DMS79 (cell line): ENCODE measurements around the gene SLC27A2.

ENCODE experiments used
- DNase-seq: peaks from one replicate; lab custom pipeline; 2025; lab: John Stamatoyannopoulos, UW

The SLC27A2 gene

DNA sequence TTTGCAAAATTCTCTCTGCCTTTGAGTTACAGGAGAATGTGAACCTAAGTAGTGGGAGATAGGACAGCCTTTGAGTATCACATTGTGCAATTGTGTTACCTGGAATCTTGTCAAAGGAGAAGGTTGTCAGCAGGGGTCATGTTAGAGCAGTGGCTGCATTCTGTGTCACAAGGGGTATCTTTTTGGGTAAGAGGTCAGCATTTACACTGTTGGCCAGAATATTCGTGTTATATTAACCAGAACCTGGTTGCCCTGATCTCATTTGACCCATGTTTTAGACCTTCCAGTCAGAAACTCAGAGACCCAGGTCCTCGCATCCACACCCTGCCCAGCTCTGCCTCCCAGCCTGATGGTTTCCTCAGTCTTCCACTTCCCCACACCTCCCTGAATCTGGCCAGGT lies 56.3 kb downstream of the SLC27A2 start:
- no peak for DNase-seq

DNA sequence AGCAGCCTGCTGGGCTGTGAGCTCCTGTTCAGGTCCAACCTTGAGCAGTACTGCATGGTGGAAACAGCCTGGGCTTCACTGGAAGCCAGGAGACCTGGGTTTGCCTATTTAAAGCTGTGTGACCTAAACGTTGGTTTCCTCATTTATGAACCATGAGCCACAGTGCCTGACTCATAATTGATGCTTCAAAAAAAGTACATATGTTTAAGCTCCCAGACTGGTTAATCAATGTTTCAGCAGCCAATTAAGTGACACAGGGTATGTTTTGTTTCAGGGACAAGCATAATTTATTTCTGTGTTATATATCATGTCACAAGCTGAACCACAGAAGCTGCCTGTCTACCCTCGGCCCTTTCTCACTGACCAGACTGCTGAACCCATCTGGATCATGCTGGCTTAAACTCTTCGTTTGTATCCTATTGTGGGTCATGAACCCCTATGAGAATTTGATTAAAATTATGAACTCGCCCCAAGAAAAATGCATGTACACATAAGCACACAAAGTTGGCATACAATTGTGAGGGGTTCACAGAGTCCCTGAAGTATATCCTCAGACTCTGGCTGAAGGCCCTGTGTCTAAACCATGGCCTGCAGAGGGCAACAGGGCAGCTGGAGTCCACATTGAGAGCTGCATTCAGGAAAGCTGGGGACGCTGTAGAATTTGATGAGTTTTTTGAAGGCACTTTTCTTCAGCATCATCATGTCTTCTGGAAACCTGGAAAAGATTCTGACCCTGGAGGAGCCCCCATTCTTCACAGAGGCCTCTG lies 59.9 kb downstream of the SLC27A2 start:
- no peak for DNase-seq

DNA sequence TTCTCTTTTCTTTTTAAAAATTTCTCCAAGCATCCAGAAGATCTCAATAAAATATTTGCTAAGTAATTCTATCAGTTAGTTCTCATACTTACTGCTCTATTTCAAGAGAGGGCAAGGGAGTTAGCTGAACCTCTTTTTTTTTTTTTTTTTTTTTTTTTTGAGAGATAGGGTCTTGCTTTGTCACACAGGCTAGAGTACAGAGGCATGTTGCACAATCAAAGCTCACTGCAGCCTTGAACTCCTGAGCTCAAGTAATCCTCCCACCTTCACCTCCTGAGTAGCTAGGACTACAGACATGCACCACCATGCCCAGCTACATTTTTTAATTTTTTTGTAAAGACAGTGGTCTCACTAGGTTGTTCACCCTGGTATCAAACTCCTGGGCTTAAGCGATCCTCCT lies 62.2 kb downstream of the SLC27A2 start:
- DNase-seq = no peak

DNA sequence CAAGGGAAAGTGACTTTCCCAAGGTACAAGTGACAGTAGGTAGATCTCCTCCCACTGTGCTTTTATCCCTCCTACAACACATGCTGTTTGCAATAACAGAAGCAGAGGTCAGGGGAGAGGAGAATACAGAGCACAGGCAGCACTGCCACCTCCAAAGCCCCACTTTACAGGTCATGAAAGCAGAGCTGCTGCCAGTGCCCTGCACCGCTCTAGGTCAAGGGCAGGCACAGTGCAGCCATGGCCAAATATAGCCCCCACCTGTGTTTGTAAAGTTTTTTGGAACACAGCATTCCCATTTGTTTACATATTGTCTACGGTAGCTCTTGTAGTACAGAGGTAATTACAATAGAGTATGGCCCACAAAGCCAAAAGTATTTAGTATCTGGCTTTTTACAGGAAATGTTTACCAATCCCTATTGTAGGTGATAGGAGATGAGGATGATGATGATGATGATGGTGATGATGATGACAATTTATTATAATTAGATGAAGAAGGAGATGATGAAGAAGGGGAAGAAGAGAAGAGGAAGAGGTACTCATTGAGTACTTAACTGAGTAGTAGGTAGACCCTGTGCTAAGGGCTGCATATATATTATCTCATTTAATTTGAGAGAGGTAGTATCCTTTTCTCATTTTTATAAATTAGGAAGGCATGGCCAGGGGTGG lies 63.1 kb downstream of the SLC27A2 start:
- DNase-seq = no peak

DNA sequence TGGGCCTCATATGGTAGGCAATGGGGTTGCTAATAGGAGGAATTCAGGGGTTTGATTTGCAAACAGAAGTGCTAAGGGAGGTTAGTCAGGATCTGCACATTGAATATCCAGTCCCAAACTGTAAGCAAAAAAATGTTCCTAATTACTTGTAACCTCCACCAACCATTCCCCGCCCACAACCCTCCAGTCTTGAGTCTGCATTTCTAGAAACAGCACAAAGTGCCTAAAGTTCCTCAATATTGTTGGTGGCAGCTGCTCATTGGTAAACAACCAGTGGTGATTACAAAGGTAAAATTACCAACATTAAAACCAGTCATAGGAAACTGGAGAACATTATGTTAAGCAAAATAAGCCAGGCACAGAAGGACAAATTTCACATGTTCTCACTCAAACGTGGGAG lies 64.6 kb downstream of the SLC27A2 start:
- no peak for DNase-seq

DNA sequence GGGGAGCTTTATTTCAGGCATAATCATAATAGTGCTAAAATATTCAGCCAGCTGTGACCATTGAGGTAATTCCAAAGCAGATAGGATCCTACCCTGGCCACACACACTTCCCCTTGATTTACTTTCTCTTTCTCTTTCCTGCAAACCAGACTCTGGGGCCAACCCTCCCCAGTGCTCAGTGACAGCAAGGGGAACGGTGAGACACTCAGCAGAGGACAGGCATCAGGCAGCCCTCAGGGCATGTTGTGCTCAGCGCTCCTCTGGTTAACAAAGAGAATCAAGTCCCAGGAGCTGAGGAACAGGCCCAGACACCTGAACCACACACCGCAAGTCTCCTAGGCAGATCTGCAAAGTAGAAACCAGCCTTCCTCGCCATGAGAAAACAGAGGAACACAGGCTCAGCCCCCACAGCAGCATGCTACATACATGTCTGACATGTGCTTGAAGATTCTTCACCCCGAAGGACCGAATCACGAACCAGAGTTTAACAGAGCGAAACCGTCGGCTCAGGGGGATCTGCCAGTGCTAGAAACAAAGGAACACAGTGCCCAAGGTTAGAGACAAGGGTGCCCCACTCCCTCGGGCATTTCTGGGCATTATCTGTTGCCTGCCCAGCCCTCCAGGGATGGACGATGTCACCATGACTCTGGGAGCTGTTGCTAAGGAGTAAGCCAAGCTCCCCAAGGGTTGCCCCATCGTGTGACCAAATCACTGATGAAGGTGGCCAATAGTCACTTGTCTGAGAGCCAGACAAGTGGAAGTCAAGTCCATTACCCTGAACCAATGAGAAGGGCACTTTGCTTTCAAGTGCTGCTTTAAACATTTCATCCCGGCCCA lies 66.0 kb downstream of the SLC27A2 start:
- peak; percentile 2 for DNase-seq

DNA sequence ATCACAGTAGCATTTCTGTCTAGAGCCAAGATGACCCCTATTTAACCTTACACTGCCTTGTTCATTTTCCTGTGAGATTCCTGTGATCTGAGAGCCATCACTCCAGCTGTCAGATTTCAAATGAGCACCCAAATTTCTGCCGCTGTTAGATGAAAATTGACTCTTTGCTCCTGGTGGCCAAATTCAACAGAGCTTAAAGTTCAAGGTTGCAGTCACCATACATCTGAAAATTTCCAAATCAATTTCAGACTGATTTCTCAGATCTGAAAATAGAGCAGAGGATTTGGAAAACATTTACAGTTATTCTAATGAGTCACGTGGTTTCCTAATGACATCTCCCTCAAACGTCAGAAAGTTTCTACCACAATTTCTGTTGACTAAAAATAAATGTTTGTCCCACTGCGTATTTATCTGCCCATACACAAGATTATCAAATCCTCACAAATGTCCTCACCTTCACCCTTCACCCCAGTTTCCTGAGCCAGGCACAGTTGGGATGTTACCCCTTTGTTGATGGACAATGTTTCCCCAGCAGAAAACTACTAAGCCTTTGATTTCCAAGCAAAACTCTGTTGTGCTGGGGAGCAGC lies 67.1 kb downstream of the SLC27A2 start:
- no peak for DNase-seq

DNA sequence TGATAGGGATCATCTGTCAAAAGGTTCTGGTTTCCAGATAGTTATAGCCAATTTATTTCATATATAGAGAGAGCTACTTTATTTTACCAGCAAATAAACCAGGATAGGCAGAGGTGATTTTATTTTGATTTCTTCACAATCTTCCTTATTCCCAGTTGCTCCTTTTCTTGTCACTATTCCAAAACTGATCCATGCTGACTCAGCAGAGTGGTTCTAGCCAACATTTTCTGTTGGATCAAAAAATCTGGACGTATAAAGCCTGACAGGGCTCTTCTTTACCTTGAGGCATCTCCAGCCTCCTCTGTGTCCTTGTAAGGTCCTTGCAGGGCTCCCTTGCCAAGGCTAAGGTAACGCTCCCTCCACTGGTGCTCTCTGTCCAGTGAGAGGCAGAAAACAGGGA lies 67.7 kb downstream of the SLC27A2 start:
- DNase-seq = no peak

DNA sequence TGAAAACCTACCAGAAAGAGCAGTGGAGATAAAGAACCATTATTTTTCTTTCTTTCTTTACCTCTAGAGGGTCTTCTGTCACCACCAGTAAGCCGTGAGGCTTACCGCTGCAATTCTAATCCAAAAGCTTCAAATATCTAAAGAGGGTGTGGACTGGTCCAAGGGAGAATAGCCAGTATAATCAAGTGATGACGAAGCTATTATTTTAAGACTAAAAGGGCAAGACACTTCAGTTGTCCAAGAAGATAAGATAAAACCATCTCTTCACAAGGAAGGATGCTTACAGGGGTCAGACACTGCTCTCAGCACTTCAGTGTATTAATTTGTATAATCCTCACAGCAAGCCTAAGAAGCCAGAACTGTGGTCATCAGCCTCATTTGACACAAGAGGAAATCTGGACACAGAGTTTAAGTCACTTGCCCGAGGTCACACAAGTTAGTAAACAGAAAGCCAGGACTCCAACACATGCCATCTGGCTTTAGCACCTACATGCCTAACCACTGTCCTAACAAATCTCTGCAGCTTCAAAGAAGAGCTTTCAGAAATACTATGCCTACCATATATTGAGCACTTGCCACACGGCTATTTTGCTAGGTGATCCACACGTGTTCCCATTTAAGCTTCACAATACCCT lies 68.9 kb downstream of the SLC27A2 start:
- DNase-seq = no peak

DNA sequence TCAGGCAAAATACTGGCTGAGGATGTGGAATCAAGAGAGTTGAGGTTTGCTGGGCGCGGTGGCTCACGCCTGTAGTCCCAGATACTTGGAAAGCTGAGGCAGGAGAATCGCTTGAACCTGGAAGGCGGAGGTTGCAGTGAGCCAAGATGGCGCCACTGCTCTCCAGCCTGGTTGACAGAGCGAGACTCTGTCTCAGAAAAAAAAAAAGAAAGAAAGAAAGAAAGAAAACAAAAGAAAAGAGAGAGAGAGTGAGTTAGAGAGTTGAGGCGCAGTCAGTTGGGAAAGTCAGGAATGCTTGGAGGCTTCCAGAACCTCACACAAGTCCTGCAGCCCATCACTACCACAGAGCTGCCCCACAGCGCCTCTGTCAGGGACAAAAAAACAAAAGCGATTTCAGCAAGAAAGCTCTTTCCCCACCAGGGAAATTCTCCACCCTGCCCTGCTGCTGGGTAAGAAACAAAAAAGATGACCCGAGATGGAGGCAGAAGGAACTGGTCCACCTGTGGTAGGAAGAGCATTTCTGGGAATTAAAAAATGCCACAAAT lies 69.7 kb downstream of the SLC27A2 start:
- DNase-seq = no peak

DNA sequence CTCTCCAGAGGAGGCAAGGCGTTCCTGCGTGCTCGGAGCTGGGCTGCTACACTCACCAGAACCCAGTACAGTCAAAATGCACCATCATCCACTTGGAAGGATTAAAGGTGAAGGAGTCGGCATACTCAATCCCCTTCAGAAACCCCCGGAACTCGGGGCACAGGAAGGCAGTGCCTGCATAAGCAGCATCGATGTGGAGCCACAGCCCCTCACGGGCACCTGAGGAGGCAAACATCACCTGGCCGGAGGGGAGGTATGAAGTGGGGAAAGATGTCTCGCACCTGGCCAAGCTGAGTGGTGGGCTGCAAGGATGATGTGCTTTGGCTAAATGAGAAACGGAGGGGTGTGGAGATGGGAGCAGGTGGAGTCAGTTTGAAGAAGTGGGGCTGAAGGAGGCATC lies 70.6 kb downstream of the SLC27A2 start:
- no peak for DNase-seq

DNA sequence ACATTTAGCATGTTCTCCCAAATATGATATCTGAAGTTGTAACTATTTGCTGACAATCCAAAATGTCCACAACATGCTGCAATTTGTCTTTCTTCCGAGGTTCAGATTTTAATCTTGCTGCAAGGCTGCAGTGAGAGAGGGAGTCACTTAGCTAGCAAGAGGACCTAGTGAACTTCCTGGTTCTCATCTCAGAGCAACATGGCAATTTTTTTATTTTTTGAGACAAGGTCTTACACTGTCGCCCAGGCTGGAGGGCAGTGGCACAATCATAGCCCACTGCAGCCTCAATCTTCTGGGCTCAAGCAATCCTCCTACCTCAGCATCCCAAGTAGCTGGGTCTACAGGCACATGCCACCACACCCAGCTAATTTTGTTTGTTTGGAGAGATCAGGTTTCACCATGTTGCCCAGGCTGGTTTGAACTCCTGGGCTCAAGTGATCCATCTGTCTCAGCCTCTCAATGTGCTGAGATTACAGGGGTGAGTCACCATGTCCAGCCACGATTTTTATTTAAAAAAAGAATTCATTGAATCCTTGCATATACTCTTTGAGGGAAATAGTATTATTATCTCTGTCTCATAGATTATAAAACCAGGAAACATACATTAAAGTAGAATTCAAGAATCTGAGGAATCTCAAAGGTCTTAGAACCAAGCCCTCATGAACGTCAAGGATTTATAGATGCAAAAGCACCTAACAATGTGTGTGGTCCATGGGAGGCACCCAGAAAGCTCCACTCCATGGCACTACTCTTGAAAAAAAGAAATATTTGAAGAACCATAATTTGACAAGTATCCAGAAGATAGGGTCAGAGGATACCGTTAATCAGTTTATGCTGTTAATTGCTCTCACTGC lies 74.4 kb downstream of the SLC27A2 start:
- no peak for DNase-seq

DNA sequence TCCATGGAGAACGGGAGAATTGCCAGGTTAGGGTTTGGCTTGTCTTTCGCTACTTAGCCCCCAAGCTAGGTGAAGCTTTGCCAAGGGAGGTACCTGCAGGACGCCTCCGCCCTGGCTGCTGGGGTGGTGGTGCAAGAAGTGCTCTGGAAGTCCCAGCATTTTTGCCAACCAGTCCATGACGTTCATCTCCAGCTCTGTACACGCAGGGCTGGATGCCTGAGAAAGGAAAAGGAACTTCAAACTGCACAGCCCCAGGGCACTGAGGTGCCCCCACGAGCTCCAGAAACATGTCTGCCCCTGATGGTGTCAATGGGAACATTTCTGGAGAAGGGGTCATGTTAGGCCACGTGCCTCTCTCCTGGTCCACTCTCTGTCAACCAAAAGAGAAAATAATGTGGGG lies 75.3 kb downstream of the SLC27A2 start:
- no peak for DNase-seq

DNA sequence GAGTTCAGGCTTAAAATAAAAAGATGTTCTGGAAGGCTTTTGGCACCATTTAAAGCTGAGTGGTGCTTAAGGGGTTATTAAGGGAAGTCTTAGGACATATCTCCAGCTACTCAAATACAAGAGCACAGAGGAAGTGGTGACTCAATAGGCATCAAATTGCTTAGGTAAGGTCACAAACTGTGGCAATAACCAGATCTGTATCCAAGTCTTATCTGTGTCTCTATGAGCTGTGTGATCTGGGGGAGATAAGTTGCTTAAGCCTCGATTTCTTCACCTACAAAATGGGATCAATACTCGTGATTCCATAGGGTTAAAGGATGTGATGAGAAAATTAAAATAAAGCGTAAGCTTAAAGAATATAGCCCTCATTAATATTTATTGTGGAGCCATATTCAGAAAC lies 75.9 kb downstream of the SLC27A2 start:
- DNase-seq = no peak

DNA sequence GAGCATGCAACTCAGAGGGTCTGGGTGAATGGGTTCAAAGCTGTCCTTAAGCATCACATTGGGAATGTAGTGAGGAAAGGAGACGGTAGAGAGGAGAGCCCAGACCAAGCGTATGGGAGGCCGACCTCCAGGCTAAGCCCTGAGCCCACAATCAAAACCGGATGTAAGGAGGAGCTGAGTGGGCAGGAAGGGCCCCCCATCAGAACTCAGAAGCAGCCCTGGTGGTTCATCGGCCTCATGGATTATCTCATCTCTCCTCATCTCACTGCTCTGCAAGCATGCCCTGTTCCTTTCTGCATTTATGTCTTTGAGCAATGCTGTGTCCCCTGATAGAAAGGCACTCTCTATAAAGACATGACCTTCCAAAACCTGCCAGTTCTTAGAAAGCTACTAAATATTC lies 77.3 kb downstream of the SLC27A2 start:
- no peak for DNase-seq

DNA sequence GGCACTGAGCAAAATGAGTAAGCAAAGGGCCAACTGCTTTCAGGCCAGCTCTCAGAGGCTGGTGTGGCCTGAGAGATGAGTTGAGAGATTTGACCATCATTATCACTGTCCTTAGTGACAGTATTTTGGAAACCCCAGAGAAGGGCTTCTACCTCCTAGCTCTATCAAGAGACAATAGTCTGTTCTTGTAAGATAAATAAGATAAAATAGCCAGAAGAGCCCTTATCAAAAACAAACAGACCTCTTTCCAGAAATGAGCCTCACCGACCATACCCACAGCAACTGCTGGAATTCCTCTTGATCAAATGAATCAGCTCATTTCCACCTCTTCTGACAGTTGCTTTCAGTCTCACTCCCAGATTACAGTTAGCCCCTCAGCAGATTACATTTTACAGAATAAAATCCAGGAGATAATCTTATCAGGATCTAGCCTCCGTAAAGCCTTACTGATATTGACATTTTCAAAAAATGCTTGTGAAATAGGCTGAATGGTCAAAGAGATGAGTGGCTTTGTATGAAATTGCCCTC lies 79.0 kb downstream of the SLC27A2 start:
- no peak for DNase-seq

DNA sequence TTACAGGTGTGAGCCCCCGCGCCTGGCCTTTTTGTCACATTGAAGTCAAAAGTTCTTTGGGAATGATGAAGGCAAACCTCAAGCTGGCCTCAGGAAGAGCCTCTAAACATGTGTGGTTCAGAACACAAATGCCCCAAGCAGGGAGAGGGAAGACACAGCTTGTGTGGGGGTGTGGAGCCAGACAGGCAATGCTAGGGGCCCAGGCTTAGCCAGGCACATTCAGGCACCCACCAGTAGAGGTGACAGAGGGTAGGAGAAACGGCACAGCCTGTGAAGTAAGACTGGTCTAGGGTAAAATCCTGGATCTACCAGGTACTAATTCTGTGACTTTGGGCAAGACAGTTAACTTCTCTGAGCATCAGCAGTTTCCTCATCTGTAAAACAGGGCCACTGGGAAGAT lies 80.0 kb downstream of the SLC27A2 start:
- no peak for DNase-seq

DNA sequence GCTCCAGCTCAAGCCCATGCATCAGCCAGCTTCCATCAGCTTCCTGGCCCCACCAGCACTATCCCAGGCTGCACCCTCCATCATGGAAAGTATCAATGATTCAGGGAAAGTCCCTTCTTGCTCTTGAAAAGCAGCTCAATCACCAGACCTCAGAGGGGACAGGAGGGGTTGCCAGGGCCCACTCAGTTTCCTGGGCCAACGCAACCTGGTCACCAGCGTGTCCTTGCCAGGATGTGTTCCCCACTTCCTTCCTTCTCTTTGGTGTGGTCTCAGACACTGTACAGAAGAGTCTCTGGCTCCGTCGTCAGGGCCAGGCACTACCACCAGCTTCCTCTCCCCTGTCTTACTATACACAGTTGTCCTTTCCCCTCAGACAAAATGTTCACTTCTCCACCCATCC lies 80.5 kb downstream of the SLC27A2 start:
- no peak for DNase-seq

DNA sequence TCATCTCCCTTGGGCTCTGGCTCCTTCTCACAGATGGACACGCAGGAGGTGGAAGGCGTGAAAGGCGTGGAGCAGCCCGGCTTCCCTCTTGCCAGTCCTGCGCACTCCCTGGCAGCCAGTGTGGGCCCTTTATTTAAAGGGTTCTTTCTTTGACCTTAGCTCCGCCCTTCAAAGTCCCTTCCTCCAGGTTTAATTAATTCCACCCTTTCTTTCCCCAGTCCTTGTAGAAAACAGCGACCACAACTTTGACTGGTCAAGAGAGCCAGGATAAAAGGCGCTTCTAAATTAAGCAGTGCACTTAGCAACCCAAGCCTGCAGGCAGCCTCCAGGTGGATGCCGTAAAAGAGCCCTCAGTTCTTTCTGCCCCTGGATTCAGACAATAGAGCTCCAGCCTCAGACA lies 83.6 kb downstream of the SLC27A2 start, which contains the start of gene HDC:
Gene HDC (minus strand): TSS at position 107 of the 400 bp plus-strand sequence. CDS start 103 bp downstream, at position 4.
- DNase-seq = peak; percentile 68

DNA sequence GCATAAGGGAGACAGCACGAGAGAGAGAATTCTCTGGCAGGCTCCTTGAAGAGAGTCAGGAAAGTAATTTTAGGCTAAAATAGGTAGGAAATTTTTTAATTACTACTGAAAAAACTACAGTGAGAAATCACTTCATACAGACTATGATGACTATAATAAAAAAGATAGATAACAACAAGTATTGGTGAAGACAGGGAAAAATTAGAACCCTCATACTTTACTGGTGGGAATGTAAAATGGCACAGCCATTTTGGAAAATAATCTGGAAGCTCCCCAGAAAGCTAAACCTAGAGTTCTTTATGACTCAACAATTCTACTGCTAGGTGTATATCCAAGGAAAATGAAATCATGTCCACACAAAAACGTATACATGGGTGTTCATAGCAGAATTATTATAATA lies 85.6 kb downstream of the SLC27A2 start:
- DNase-seq = no peak
